ENCODE results near the gene PLEKHG4. TPM values are rescaled to one million over a fixed set of nuclear protein-coding genes. Genes with fewer than 3 reads are reported as not detected.

Gene PLEKHG4
- total RNA-seq, 1 experiment from 2014 or later, result 13.9 TPM

- Histone ChIP-seq H3K9ac (ENCODE audit: extremely low read depth, insufficient read length, low read length) (no peak overlapping the region), H3K14ac (ENCODE audit: insufficient read depth, low read length) (no peak overlapping the region), H2BK5ac (ENCODE audit: insufficient read length, low read length) (no peak overlapping the region), H3K9me3 (ENCODE audit: control insufficient read depth, low read depth, low read length) (no peaks in the 10 kb centered on the region), H4K8ac (replicated peaks; ENCODE audit: insufficient read length, low read depth, low read length) (no peak overlapping the region), H3K79me2 (ENCODE audit: insufficient read depth, low read length) (no peaks in the 10 kb centered on the region), H3T11ph (ENCODE audit: low read length) (no peak overlapping the region), H3K56ac (ENCODE audit: insufficient read length, low read depth, low read length) (no peak overlapping the region), H2AFZ (ENCODE audit: low read length) (no peak overlapping the region), H4K91ac (ENCODE audit: insufficient read length, low read depth, low read length) (no peak overlapping the region), H3K27me3 (ENCODE audit: insufficient read depth, low read length) (no peaks in the 10 kb centered on the region), H3K18ac (ENCODE audit: insufficient read length, low read depth, low read length) (no peak overlapping the region), H3K79me1 (ENCODE audit: insufficient read depth, low read depth, low read length, poor library complexity, severe bottlenecking) (no peaks in the 10 kb centered on the region), H3K4me1 (ENCODE audit: insufficient read depth, low read length) (no peaks in the 10 kb centered on the region), H2BK120ac (ENCODE audit: low read depth, low read length, poor library complexity, severe bottlenecking) (no peak overlapping the region), H3K4me2 (ENCODE audit: insufficient read depth, insufficient read length, low read length) (no peak overlapping the region), H2BK12ac (ENCODE audit: insufficient read length, low read depth, low read length) (no peak overlapping the region), H4K5ac (ENCODE audit: insufficient read length, low read depth, low read length) (no peak overlapping the region), H4K20me1 (ENCODE audit: control insufficient read depth, insufficient read depth, insufficient read length) (no peaks in the 10 kb centered on the region), H2BK20ac (ENCODE audit: low read depth, low read length, poor library complexity, severe bottlenecking) (no peak overlapping the region), H2AK5ac (ENCODE audit: insufficient read length, low read length) (no peak overlapping the region), H3K27ac (ENCODE audit: insufficient read length, low read depth, low read length) (no peak overlapping the region), H3K4ac (ENCODE audit: low read depth, low read length) (no peak overlapping the region), H3K23ac (ENCODE audit: insufficient read length, low read depth, low read length) (no peak overlapping the region), H3K23me2 (ENCODE audit: insufficient read length, low read depth, low read length, poor library complexity, severe bottlenecking) (no peaks in the 10 kb centered on the region), H2BK15ac (ENCODE audit: low read depth, low read length) (no peak overlapping the region)
- peaks cover 47% of the 10 kb centered on the region for H3K27me3 Mint-ChIP-seq (ENCODE audit: low read depth)
- H3K36me3 Mint-ChIP-seq (ENCODE audit: insufficient read depth in 1 of 3, low read depth in 3 of 3), result no peaks in the 10 kb centered on the region
- no peak for TF ChIP-seq CTCF (conservative IDR thresholded peaks at IDR 0.05)
- no peaks in the 10 kb centered on the region for H3K4me1 Mint-ChIP-seq
- no peak overlapping the region for H3K27ac Mint-ChIP-seq
- WGBS (ENCODE audit: extremely low coverage, insufficient read length, low lambda C conversion rate), result no CpG with 5 or more reads among the region's 7 CpGs
- no peaks in the 10 kb centered on the region for H3K9me3 Mint-ChIP-seq
- no peak for DNase-seq
- H3K4me3 Mint-ChIP-seq, result no peak overlapping the region
These were observed 22.7 kb downstream of the PLEKHG4 start for GRCh38 chr16:67302076-67302475.

Measured in H9 (cell line).